Skeletal muscle cell (primary cell): ENCODE results near the gene RAD51B.

Experiments used
- DNase-seq: peaks from one replicate; pipeline ENCODE4 v3.0.0-alpha.2; 2010; ENCODE audit warnings: low read depth
- H3K4me3 ChIP-seq: 2 replicates; pipeline ENCODE4 v1.5.1; 2011; ENCODE audit warnings: low read depth, mild to moderate bottlenecking, control low read depth, low read length, moderate library complexity

The RAD51B gene

GRCh38 chr14:68393259-68393658, 573.7 kb downstream of the RAD51B start:
- no peak for DNase-seq
- H3K4me3 ChIP-seq: no peak overlapping the region

GRCh38 chr14:68394118-68394763, 574.7 kb downstream of the RAD51B start:
- no peak for DNase-seq
- H3K4me3 ChIP-seq: no peak overlapping the region

- DNase-seq: no peak
- H3K4me3 ChIP-seq: no peak overlapping the region
Observed at GRCh38 chr14:68394764-68395143, 575.2 kb downstream of the RAD51B start.

GRCh38 chr14:68395604-68396003, 576.0 kb downstream of the RAD51B start:
- DNase-seq: peak; percentile 68
- H3K4me3 ChIP-seq: no peak overlapping the region

GRCh38 chr14:68396461-68396860, 576.9 kb downstream of the RAD51B start:
- no peak for DNase-seq
- no peak overlapping the region for H3K4me3 ChIP-seq

GRCh38 chr14:68397371-68397811, 577.8 kb downstream of the RAD51B start:
- H3K4me3 ChIP-seq: no peak overlapping the region
- DNase-seq: no peak

- H3K4me3 ChIP-seq: no peak overlapping the region
- DNase-seq: peak; percentile 82
Observed at GRCh38 chr14:68397822-68398221, 578.2 kb downstream of the RAD51B start.

- DNase-seq: no peak
- no peak overlapping the region for H3K4me3 ChIP-seq
Observed at GRCh38 chr14:68398370-68398769, 578.8 kb downstream of the RAD51B start.

GRCh38 chr14:68399971-68400370, 580.4 kb downstream of the RAD51B start:
- DNase-seq: no peak
- H3K4me3 ChIP-seq: no peak overlapping the region

- DNase-seq: no peak
- H3K4me3 ChIP-seq: no peak overlapping the region
Observed at GRCh38 chr14:68401317-68401716, 581.7 kb downstream of the RAD51B start.

GRCh38 chr14:68401855-68402254, 582.3 kb downstream of the RAD51B start:
- DNase-seq: no peak
- no peak overlapping the region for H3K4me3 ChIP-seq

- DNase-seq: no peak
- H3K4me3 ChIP-seq: no peak overlapping the region
Observed at GRCh38 chr14:68402525-68403101, 583.0 kb downstream of the RAD51B start.

- no peak for DNase-seq
- no peak overlapping the region for H3K4me3 ChIP-seq
Observed at GRCh38 chr14:68403191-68404145, 583.9 kb downstream of the RAD51B start.

- no peak for DNase-seq
- no peak overlapping the region for H3K4me3 ChIP-seq
Observed at GRCh38 chr14:68404146-68404527, 584.6 kb downstream of the RAD51B start.

- no peak overlapping the region for H3K4me3 ChIP-seq
- no peak for DNase-seq
Observed at GRCh38 chr14:68404652-68405183, 585.1 kb downstream of the RAD51B start.

- no peak for DNase-seq
Observed at GRCh38 chr14:68405961-68406360, 586.4 kb downstream of the RAD51B start.

GRCh38 chr14:68407285-68407684, 587.7 kb downstream of the RAD51B start:
- no peak for DNase-seq
- H3K4me3 ChIP-seq: no peak overlapping the region

More at GRCh38 chr14:68405961-68406360, 586.4 kb downstream of the RAD51B start:
- no peak overlapping the region for H3K4me3 ChIP-seq

GRCh38 chr14:68407825-68408224, 588.2 kb downstream of the RAD51B start:
- H3K4me3 ChIP-seq: no peak overlapping the region
- DNase-seq: no peak

- DNase-seq: no peak
- H3K4me3 ChIP-seq: no peak overlapping the region
Observed at GRCh38 chr14:68408680-68409079, 589.1 kb downstream of the RAD51B start.

- no peak overlapping the region for H3K4me3 ChIP-seq
- DNase-seq: no peak
Observed at GRCh38 chr14:68409387-68409786, 589.8 kb downstream of the RAD51B start.
